GM21529 (cell line): Measurements from ENCODE around the gene ATP5F1B.

Experiments used
- ATAC-seq: cut with Tn5 transposase; IDR thresholded peaks from one replicate; pipeline ENCODE4 v1.9.1; 2021; ENCODE audit not compliant: unreplicated experiment

Gene ATP5F1B

GRCh38 chr12:56645717-56646446 is at the start of gene ATP5F1B:
Gene ATP5F1B (minus strand): TSS chr12:56645984. CDS start chr12:56645963, 21 bp downstream.
- ATAC-seq = peak; percentile 98

GRCh38 chr12:56694161-56694560 is 48.4 kb upstream of the ATP5F1B start:
- no peak for ATAC-seq

- ATAC-seq = no peak
These were observed 43.0 kb upstream of the ATP5F1B start for GRCh38 chr12:56688846-56689109.

- ATAC-seq = peak; percentile 55
These were observed 42.5 kb upstream of the ATP5F1B start, which contains the start of gene PTGES3 for GRCh38 chr12:56688129-56688845. Gene PTGES3 (minus strand): TSS chr12:56688284. CDS start chr12:56687999, 285 bp downstream.

GRCh38 chr12:56687223-56688128 is 41.7 kb upstream of the ATP5F1B start:
- peak; percentile 5 for ATAC-seq

- ATAC-seq = no peak
These were observed 39.1 kb upstream of the ATP5F1B start for GRCh38 chr12:56684745-56685359.

- no peak for ATAC-seq
These were observed 36.5 kb upstream of the ATP5F1B start for GRCh38 chr12:56682323-56682722.

GRCh38 chr12:56679883-56680575 is 34.2 kb upstream of the ATP5F1B start:
- ATAC-seq = no peak

- no peak for ATAC-seq
These were observed 33.1 kb upstream of the ATP5F1B start for GRCh38 chr12:56678852-56679251.

- peak; percentile 66 for ATAC-seq
These were observed 31.9 kb upstream of the ATP5F1B start for GRCh38 chr12:56677680-56678079.

- no peak for ATAC-seq
These were observed 31.2 kb upstream of the ATP5F1B start for GRCh38 chr12:56676851-56677580.

- ATAC-seq = no peak
These were observed 25.8 kb upstream of the ATP5F1B start for GRCh38 chr12:56671608-56672007.

- no peak for ATAC-seq
These were observed 25.1 kb upstream of the ATP5F1B start for GRCh38 chr12:56670836-56671235.

GRCh38 chr12:56668197-56668457 is 22.3 kb upstream of the ATP5F1B start:
- no peak for ATAC-seq

GRCh38 chr12:56661979-56662638 is 16.3 kb upstream of the ATP5F1B start:
- no peak for ATAC-seq

- no peak for ATAC-seq
These were observed 15.8 kb upstream of the ATP5F1B start for GRCh38 chr12:56661560-56661959.

GRCh38 chr12:56658921-56659320 is 13.1 kb upstream of the ATP5F1B start:
- no peak for ATAC-seq

- ATAC-seq = no peak
These were observed 11.9 kb upstream of the ATP5F1B start for GRCh38 chr12:56657416-56658379.
